Measurements from ENCODE around the gene ELAVL1. TPM values are rescaled to one million over a fixed set of nuclear protein-coding genes. Genes with fewer than 3 reads are reported as not detected.

Gene ELAVL1
- total and polyA plus RNA-seq, 3 donors from 2014 or later = 75.7 to 128 (median 84.8) TPM

DNA sequence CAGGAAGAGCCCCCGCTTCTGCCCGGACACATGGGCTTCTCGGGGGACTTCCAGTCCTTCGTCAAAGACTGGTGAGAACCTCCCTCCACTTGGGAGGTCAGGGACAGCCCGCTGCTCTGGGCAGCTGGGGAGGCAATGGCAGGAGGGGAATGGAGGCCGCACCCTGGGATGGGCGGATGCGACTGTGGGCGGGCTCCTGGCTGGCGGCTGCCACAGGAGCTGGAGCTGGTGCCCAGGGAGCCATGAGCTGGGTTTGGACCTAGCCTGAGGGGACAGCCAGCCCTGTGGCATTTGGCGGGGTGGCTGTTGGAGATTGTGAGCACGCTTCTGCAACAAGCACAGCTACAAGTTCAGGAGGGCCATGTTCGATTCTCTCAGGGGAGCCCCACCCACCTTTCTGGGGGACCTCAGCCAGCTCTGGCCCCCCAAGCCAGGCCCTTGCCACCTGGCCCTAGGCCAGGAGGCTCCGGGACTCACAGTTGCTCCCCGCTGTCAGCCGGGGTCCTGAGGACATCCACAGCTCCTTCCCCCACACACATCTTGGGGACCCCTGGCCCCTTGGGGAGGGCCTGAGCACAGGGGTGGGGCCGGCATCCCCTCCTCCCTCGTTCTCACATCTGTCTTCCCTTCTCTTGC is 93.8 kb downstream of the ELAVL1 start:
- H3K36me3 ChIP-seq (ENCODE audit: low read depth, missing control alignments) = no peaks in the 10 kb centered on the region
- H3K27me3 ChIP-seq = no peaks in the 10 kb centered on the region
- WGBS, 2 donors = 83 to 92% methylated on average over 6 to 17 of the region's 18 CpGs
- DNase-seq = no peak
- H3K27ac ChIP-seq = no peak overlapping the region
- peaks cover 6% of the 10 kb centered on the region for H3K4me1 ChIP-seq
- no peak for TF ChIP-seq POLR2A (IDR thresholded peaks at IDR 0.05)
- TF ChIP-seq, protein P1, sequence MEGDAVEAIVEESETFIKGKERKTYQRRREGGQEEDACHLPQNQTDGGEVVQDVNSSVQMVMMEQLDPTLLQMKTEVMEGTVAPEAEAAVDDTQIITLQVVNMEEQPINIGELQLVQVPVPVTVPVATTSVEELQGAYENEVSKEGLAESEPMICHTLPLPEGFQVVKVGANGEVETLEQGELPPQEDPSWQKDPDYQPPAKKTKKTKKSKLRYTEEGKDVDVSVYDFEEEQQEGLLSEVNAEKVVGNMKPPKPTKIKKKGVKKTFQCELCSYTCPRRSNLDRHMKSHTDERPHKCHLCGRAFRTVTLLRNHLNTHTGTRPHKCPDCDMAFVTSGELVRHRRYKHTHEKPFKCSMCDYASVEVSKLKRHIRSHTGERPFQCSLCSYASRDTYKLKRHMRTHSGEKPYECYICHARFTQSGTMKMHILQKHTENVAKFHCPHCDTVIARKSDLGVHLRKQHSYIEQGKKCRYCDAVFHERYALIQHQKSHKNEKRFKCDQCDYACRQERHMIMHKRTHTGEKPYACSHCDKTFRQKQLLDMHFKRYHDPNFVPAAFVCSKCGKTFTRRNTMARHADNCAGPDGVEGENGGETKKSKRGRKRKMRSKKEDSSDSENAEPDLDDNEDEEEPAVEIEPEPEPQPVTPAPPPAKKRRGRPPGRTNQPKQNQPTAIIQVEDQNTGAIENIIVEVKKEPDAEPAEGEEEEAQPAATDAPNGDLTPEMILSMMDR (IDR thresholded peaks at IDR 0.05) = no peak
- H3K4me3 ChIP-seq = no peak overlapping the region
- intact Hi-C loops (cut with DNase I; ENCODE audit: low total_unique reads) = no loop called here
- H3K9me3 ChIP-seq = no peaks in the 10 kb centered on the region

DNA sequence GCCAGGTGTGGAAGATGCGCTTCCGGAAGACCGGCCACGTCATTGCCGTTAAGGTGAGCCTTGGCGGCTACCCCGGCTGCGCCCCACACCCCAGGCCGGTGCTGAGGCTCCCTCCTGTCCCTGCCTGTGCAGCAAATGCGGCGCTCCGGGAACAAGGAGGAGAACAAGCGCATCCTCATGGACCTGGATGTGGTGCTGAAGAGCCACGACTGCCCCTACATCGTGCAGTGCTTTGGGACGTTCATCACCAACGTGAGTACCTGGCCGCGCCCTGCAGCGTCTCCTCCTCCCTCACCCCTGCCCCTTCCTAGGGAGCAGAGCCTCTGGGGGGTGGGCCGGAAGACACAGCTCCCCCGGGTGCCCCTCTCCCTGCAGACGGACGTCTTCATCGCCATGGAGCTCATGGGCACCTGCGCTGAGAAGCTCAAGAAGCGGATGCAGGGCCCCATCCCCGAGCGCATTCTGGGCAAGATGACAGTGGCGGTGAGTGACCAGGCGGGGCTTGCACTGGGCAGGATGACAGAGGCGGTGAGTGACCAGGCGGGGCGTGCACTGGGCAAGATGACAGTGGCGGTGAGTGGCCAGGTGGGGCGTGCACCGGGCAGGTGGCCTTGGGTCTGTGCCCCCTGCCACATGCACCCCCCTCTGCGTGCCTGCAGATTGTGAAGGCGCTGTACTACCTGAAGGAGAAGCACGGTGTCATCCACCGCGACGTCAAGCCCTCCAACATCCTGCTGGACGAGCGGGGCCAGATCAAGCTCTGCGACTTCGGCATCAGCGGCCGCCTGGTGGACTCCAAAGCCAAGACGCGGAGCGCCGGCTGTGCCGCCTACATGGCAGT is 94.9 kb downstream of the ELAVL1 start:
- Histone ChIP-seq H3K4me3 (no peak overlapping the region), H3K27me3 (no peaks in the 10 kb centered on the region), H3K9me3 (no peaks in the 10 kb centered on the region), H3K36me3 (ENCODE audit: low read depth, missing control alignments) (no peaks in the 10 kb centered on the region), H3K4me1 (peaks cover 6% of the 10 kb centered on the region), H3K27ac (no peak overlapping the region)
- intact Hi-C loops (cut with DNase I; ENCODE audit: low total_unique reads) = no loop called here
- 91 to 94% methylated on average over 14 to 48 of the region's 54 CpGs for WGBS, 2 donors
- no peak for DNase-seq
- TF ChIP-seq, protein P1 (IDR thresholded peaks at IDR 0.05) = no peak

DNA sequence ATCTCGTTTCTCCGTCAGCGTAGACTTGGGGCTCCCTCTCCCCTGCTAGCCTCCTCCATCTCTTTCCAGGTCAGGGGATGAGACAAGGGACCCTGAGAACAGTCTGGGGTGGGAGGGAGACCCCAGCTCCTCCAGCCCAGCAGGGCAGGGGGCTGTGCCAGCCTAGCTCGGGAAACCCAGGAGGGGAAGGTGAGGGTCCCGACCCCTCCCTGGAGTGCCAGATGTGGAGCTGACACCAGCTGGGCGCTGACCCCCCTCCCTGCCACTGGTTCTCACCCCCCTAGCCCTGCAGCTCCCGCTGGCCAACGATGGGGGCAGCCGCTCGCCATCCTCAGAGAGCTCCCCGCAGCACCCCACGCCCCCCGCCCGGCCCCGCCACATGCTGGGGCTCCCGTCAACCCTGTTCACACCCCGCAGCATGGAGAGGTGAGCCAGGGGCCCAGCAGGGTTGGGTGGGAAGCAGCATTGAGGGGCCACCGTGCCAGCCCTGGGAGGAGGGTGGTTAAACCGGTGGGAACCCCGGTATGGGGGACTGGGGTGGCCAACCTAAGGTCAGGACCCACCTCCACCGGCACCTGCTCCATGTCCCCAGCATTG is 95.9 kb downstream of the ELAVL1 start:
- DNase-seq = no peak
- no peak overlapping the region for H3K27ac ChIP-seq
- intact Hi-C loops (cut with DNase I; ENCODE audit: low total_unique reads) = no loop called here
- no peaks in the 10 kb centered on the region for H3K9me3 ChIP-seq
- WGBS, 2 donors = 88 to 96% methylated on average over 10 to 19 of the region's 21 CpGs
- H3K27me3 ChIP-seq = no peaks in the 10 kb centered on the region
- H3K36me3 ChIP-seq (ENCODE audit: low read depth, missing control alignments) = no peaks in the 10 kb centered on the region
- no peak overlapping the region for H3K4me3 ChIP-seq
- H3K4me1 ChIP-seq = peaks cover 14% of the 10 kb centered on the region
- TF ChIP-seq, protein P1 (IDR thresholded peaks at IDR 0.05) = no peak
- TF ChIP-seq POLR2A (IDR thresholded peaks at IDR 0.05) = no peak

DNA sequence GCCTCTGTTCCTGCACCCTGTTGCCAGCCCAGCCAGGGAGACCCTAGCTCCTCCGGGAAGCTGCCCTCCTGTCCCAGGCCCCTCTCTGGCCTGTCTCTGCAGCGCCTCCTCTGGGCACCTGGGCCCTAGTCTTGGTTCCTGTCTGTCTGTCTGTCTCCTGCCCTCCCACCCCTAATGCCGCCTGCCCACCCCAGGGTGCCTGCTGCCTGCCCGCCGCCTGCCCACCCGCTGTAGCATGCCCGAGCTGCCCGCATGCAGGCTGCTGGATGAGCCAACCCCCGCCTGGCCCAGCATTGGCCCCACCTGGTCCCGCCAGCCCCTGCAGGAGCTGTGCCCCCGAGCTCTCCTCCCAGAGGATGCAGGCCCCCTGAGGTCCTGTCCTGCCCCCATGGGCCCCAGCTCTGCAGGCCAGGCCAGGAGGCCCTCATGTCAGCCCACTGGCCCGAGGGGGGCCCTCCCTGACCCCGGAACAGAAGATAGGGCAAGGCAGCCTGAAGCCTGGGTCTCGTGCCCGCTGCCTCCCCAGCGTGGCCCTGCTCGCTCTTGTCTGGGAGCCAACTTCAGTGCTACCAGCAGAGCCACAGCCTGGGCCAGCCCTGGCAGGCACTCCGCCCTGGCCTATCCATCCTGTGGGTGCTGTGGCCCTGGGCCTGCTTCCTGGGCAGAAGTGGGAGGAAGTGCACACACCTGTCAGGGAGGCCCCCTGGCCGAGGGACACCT is 96.5 kb downstream of the ELAVL1 start:
- intact Hi-C loops (cut with DNase I; ENCODE audit: low total_unique reads) = no loop called here
- no peak for DNase-seq
- H3K36me3 ChIP-seq (ENCODE audit: low read depth, missing control alignments) = no peaks in the 10 kb centered on the region

More for the DNA sequence above, 96.5 kb downstream of the ELAVL1 start:
- 87 to 88% methylated on average over 11 to 19 of the region's 19 CpGs for WGBS, 2 donors
- no peak overlapping the region for H3K4me3 ChIP-seq
- no peak for TF ChIP-seq POLR2A (IDR thresholded peaks at IDR 0.05)
- TF ChIP-seq, protein P1 (IDR thresholded peaks at IDR 0.05) = no peak
- H3K9me3 ChIP-seq = no peaks in the 10 kb centered on the region
- H3K4me1 ChIP-seq = peaks cover 18% of the 10 kb centered on the region
- H3K27me3 ChIP-seq = no peaks in the 10 kb centered on the region
- H3K27ac ChIP-seq = no peak overlapping the region

Other genes with a start within 250 kb of the ELAVL1 start
- gene CLEC4M, start 242.4 kb downstream of the ELAVL1 start, total RNA-seq = 10 to 100 TPM in 1 of 2 donors, 1 to 10 TPM in 1; 9.4 to 14.9 TPM
- 14.5 TPM for gene CLEC4M, start 242.4 kb downstream of the ELAVL1 start, polyA plus RNA-seq (ENCODE audit: insufficient read depth, low read depth, low replicate concordance)
- gene EVI5L, start 175.4 kb downstream of the ELAVL1 start, total RNA-seq = 10 to 100 TPM; 45.8 to 68.9 TPM
- 69.3 TPM for gene EVI5L, start 175.4 kb downstream of the ELAVL1 start, polyA plus RNA-seq (ENCODE audit: insufficient read depth, low read depth, low replicate concordance)
- gene PRR36, start 131.3 kb downstream of the ELAVL1 start, total RNA-seq = 1 to 10 TPM; 2.9 to 3.3 TPM
- gene PRR36, start 131.3 kb downstream of the ELAVL1 start, polyA plus RNA-seq (ENCODE audit: insufficient read depth, low read depth, low replicate concordance) = 0.50 TPM
- gene LRRC8E, start 117.1 kb downstream of the ELAVL1 start, total RNA-seq = 1 to 10 TPM in 1 of 2 donors, under 1 TPM in 1; 0.79 to 1.4 TPM
- 0.92 TPM for gene LRRC8E, start 117.1 kb downstream of the ELAVL1 start, polyA plus RNA-seq (ENCODE audit: insufficient read depth, low read depth, low replicate concordance)
- gene MAP2K7, start 101.8 kb downstream of the ELAVL1 start, total RNA-seq = 10 to 100 TPM; 30.6 to 44.0 TPM
- 34.8 TPM for gene MAP2K7, start 101.8 kb downstream of the ELAVL1 start, polyA plus RNA-seq (ENCODE audit: insufficient read depth, low read depth, low replicate concordance)
- gene TGFBR3L, start 90.8 kb downstream of the ELAVL1 start, total RNA-seq = 1 to 10 TPM in 1 of 2 donors, not detected in 1; 2.2 TPM
- gene TGFBR3L, start 90.8 kb downstream of the ELAVL1 start, polyA plus RNA-seq (ENCODE audit: insufficient read depth, low read depth, low replicate concordance) = 1.2 TPM
- gene SNAPC2, start 85.3 kb downstream of the ELAVL1 start, total RNA-seq = 10 to 100 TPM; 72.5 to 88.6 TPM
- 51.9 TPM for gene SNAPC2, start 85.3 kb downstream of the ELAVL1 start, polyA plus RNA-seq (ENCODE audit: insufficient read depth, low read depth, low replicate concordance)
- gene CTXN1, start 79.5 kb downstream of the ELAVL1 start, total RNA-seq = 10 to 100 TPM; 40.1 to 67.2 TPM
- gene CTXN1, start 79.5 kb downstream of the ELAVL1 start, polyA plus RNA-seq (ENCODE audit: insufficient read depth, low read depth, low replicate concordance) = 19.4 TPM
- 10 to 100 TPM; 68.0 to 71.2 TPM for gene TIMM44, start 62.0 kb downstream of the ELAVL1 start, total RNA-seq
- gene TIMM44, start 62.0 kb downstream of the ELAVL1 start, polyA plus RNA-seq (ENCODE audit: insufficient read depth, low read depth, low replicate concordance) = 33.8 TPM
- 1 to 10 TPM in 1 of 2 donors, not detected in 1; 1.7 TPM for gene CCL25, start 47.1 kb upstream of the ELAVL1 start, total RNA-seq
- gene CCL25, start 47.1 kb upstream of the ELAVL1 start, polyA plus RNA-seq (ENCODE audit: insufficient read depth, low read depth, low replicate concordance) = 0.47 TPM
- gene FBN3, start 144.0 kb upstream of the ELAVL1 start, total RNA-seq = 10 to 100 TPM in 1 of 2 donors, 1 to 10 TPM in 1; 2.3 to 17.8 TPM
- gene FBN3, start 144.0 kb upstream of the ELAVL1 start, polyA plus RNA-seq (ENCODE audit: insufficient read depth, low read depth, low replicate concordance) = 0.62 TPM
- 100 to 1,000 TPM in 1 of 2 donors, 10 to 100 TPM in 1; 68.6 to 105 TPM for gene CERS4, start 203.7 kb upstream of the ELAVL1 start, total RNA-seq
- gene CERS4, start 203.7 kb upstream of the ELAVL1 start, polyA plus RNA-seq (ENCODE audit: insufficient read depth, low read depth, low replicate concordance) = 35.2 TPM

All from testis (tissue), 3 donors.